Ascending aorta (tissue), 2 donors: ENCODE measurements around the gene ANKRD52. TPM values are rescaled to one million over a fixed set of nuclear protein-coding genes. Genes with fewer than 3 reads are reported as not detected.

Source experiments
- DNase-seq, 2 donors: peaks; one replicate each; pipeline ENCODE4 v3.0.0-alpha.2; 2019; ENCODE audit warnings: low spot score in 2 of 2
- H3K27ac ChIP-seq, 2 donors: fragments of 200-600 bp; sonication (generic); one replicate each; pipeline ENCODE4 v1.5.1; 2016 to 2017; ENCODE audit warnings: mild to moderate bottlenecking in 1 of 2
- H3K27me3 ChIP-seq: fragments of 200-600 bp; sonication (generic); one replicate; pipeline ENCODE4 v1.5.1; 2017
- H3K36me3 ChIP-seq, 2 donors: fragments of 200-600 bp; sonication (generic); one replicate each; pipeline ENCODE4 v1.5.1; 2016
- H3K4me1 ChIP-seq, 2 donors: fragments of 200-600 bp; sonication (generic); one replicate each; pipeline ENCODE4 v1.5.1; 2016 to 2017; ENCODE audit warnings: mild to moderate bottlenecking in 1 of 2
- H3K4me3 ChIP-seq, 2 donors: fragments of 200-600 bp; sonication (generic); one replicate each; pipeline ENCODE4 v1.5.1; 2016 to 2017; ENCODE audit warnings: mild to moderate bottlenecking in 1 of 2
- H3K9me3 ChIP-seq, 2 donors: fragments of 200-600 bp; sonication (generic); one replicate each; pipeline ENCODE4 v1.5.1; 2016
- CTCF ChIP-seq, 3 experiments: fragments of 200-600 bp in 2 of 3; fragments of 450-650 bp in 1 of 3; sonication (generic) in 2 of 3; IDR thresholded peaks; one replicate each; pipeline ENCODE4 v1.5.1; 2016 to 2019; ENCODE audit warnings: antibody characterized with exemption in 3 of 3, mild to moderate bottlenecking in 1 of 3, moderate library complexity in 1 of 3
- intact Hi-C: fragments of 100-400 bp; cut with DNase I; formaldehyde crosslinking; loops from one replicate; pipeline ENCODE4 v1.15.1; 2023
- total RNA-seq: library from RNA; depleted of rRNA; stranded (reverse); fragments of >200 nt; gene quantifications from one replicate; pipeline ENCODE4 v1.1.0, GENCODE V29; 2016

The ANKRD52 gene
- total RNA-seq, 1 donor from 2014 or later = 17.5 TPM

GRCh38 chr12:56242986-56243385 is 15.2 kb downstream of the ANKRD52 start:
- Histone ChIP-seq H3K4me3 (no peak overlapping the region), H3K4me1 (no peaks in the 10 kb centered on the region), H3K9me3 (no peaks in the 10 kb centered on the region), H3K36me3 (peaks cover 81 to 97% of the 10 kb centered on the region in 2 donors), H3K27ac (no peak overlapping the region), H3K27me3 (no peaks in the 10 kb centered on the region)
- intact Hi-C loops = no loop called here
- no peak for DNase-seq
- no peak for TF ChIP-seq CTCF (IDR thresholded peaks at IDR 0.05)

- no peaks in the 10 kb centered on the region for H3K9me3 ChIP-seq
- TF ChIP-seq CTCF (IDR thresholded peaks at IDR 0.05) = no peak
- no peak overlapping the region for H3K27ac ChIP-seq
- intact Hi-C loops = no loop called here
- H3K36me3 ChIP-seq = peaks cover 68 to 84% of the 10 kb centered on the region in 2 donors
- no peak for DNase-seq
- H3K4me3 ChIP-seq = no peak overlapping the region
- no peaks in the 10 kb centered on the region for H3K27me3 ChIP-seq
- no peaks in the 10 kb centered on the region for H3K4me1 ChIP-seq
These were observed 16.5 kb downstream of the ANKRD52 start for GRCh38 chr12:56241424-56242303.

GRCh38 chr12:56237552-56237951 is 20.6 kb downstream of the ANKRD52 start:
- intact Hi-C loops = no loop called here
- peaks cover 29 to 43% of the 10 kb centered on the region in 2 donors for H3K36me3 ChIP-seq

GRCh38 chr12:56236985-56237384 is 21.2 kb downstream of the ANKRD52 start:
- no peak overlapping the region for H3K4me3 ChIP-seq
- H3K4me1 ChIP-seq = no peaks in the 10 kb centered on the region
- DNase-seq = no peak
- intact Hi-C loops = no loop called here
- no peaks in the 10 kb centered on the region for H3K9me3 ChIP-seq
- no peak for TF ChIP-seq CTCF (IDR thresholded peaks at IDR 0.05)
- H3K36me3 ChIP-seq = peaks cover 24 to 37% of the 10 kb centered on the region in 2 donors
- H3K27ac ChIP-seq = no peak overlapping the region
- H3K27me3 ChIP-seq = no peaks in the 10 kb centered on the region

More at GRCh38 chr12:56237552-56237951, 20.6 kb downstream of the ANKRD52 start:
- H3K27ac ChIP-seq = no peak overlapping the region
- no peak overlapping the region for H3K4me3 ChIP-seq
- H3K27me3 ChIP-seq = no peaks in the 10 kb centered on the region
- no peak for DNase-seq
- H3K4me1 ChIP-seq = no peaks in the 10 kb centered on the region
- no peak for TF ChIP-seq CTCF (IDR thresholded peaks at IDR 0.05)
- no peaks in the 10 kb centered on the region for H3K9me3 ChIP-seq

GRCh38 chr12:56236091-56236490 is 22.1 kb downstream of the ANKRD52 start:
- peaks cover 15 to 29% of the 10 kb centered on the region in 2 donors for H3K36me3 ChIP-seq
- no peaks in the 10 kb centered on the region for H3K4me1 ChIP-seq
- no peak for TF ChIP-seq CTCF (IDR thresholded peaks at IDR 0.05)
- no peaks in the 10 kb centered on the region for H3K9me3 ChIP-seq
- no peaks in the 10 kb centered on the region for H3K27me3 ChIP-seq
- intact Hi-C loops = no loop called here
- no peak for DNase-seq
- H3K4me3 ChIP-seq = no peak overlapping the region
- H3K27ac ChIP-seq = no peak overlapping the region
